PC-9 (cell line): Measurements from ENCODE around the gene PPP1CA.

Experiments used
- EZH2 ChIP-seq: fragments of 200-600 bp; sonication (generic); IDR thresholded peaks from 2 replicates; pipeline ENCODE4 v1.8.0; 2017; ENCODE audit warnings: antibody characterized with exemption, low read depth
- TF ChIP-seq, protein P1 (sequence below): fragments of 200-600 bp; sonication (generic); conservative IDR thresholded peaks from 2 replicates; pipeline ENCODE4 v1.6.1; 2017; ENCODE audit warnings: mixed run types, antibody characterized with exemption, mild to moderate bottlenecking, moderate library complexity

DNA sequence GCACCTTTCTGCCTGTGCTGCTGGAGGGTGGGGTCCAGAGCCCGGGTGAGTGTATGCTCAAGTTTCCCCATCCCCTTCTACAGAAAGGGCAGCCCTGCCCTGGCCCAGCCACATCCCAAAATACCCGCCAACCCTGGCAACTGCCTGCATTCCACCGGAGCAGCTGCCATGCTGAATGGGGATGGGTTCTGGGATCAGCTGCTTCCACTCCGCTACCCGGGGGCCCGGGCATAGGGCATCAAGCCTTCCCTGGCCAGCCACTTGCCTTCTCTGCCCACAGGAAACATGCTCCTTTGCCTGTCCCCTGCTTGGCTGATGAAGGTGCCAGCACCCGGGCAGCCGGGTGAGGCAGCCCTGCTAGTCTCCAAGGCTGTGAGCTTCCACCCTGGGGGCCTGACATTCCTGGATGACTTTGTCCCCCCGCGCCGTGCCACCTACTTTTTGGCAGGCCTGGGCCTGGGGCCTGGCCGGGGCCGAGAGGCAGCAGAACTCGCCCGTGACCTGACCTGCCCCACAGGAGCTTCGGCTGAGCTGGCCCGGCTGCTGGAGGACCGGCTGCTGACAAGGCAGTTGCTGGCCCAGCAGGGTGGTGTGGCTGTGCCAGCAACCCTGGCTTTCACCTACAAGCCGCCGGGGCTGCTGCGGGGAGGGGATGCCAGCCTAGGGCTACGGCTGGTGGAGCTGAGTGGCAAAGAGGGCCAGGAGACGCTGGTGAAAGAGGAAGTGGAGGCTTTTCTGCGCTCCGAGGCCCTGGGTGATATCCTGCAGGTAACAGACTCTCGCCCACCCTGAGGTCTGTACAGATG lies 17.0 kb upstream of the PPP1CA start:
- TF ChIP-seq, protein P1, sequence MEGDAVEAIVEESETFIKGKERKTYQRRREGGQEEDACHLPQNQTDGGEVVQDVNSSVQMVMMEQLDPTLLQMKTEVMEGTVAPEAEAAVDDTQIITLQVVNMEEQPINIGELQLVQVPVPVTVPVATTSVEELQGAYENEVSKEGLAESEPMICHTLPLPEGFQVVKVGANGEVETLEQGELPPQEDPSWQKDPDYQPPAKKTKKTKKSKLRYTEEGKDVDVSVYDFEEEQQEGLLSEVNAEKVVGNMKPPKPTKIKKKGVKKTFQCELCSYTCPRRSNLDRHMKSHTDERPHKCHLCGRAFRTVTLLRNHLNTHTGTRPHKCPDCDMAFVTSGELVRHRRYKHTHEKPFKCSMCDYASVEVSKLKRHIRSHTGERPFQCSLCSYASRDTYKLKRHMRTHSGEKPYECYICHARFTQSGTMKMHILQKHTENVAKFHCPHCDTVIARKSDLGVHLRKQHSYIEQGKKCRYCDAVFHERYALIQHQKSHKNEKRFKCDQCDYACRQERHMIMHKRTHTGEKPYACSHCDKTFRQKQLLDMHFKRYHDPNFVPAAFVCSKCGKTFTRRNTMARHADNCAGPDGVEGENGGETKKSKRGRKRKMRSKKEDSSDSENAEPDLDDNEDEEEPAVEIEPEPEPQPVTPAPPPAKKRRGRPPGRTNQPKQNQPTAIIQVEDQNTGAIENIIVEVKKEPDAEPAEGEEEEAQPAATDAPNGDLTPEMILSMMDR: no peak
- TF ChIP-seq EZH2: no peak
